PC-3 (cell line): ENCODE measurements around the gene UBR2. TPM values are rescaled to one million over a fixed set of nuclear protein-coding genes. Genes with fewer than 3 reads are reported as not detected.

Source experiments
- ATAC-seq: fragments of 200-7000 bp; cut with Tn5 transposase; 2 replicates; pipeline ENCODE4 v1.9.1; 2020; ENCODE audit warnings: mild to moderate bottlenecking, moderate library complexity
- BruUV-seq: library from RNA; stranded (reverse); fragments of 400-500 nt; replicated peaks from 2 replicates; lab custom pipeline; 2021; lab: Mats Ljungman, UMichigan
- CTCF ChIA-PET: fragments of 300-600 bp; sonication (Branson Sonifier 250); formaldehyde crosslinking; loops from one replicate; lab custom pipeline; 2022; ENCODE audit warnings: antibody characterized with exemption; lab: Charles Lee
- POLR2A ChIA-PET: fragments of 300-600 bp; sonication (Branson Sonifier 250); formaldehyde crosslinking; loops from one replicate; lab custom pipeline; 2022; ENCODE audit warnings: antibody characterized with exemption; ENCODE audit not compliant: unreplicated experiment; lab: Charles Lee
- DNase-seq: peaks from one replicate; pipeline ENCODE4 v3.0.0-alpha.2; 2015
- H2AFZ ChIP-seq: fragments of 300-600 bp; sonication (generic); 2 replicates; pipeline ENCODE4 v1.6.0; 2016; ENCODE audit warnings: antibody characterized with exemption, low read length
- H3F3A ChIP-seq: fragments of 300-600 bp; sonication (generic); one replicate; pipeline ENCODE4 v1.6.0; 2017; ENCODE audit warnings: antibody characterized with exemption, low read length, control low read depth, mild to moderate bottlenecking; ENCODE audit not compliant: unreplicated experiment
- H3K27ac ChIP-seq: fragments of 300-600 bp; sonication (generic); 2 replicates; pipeline ENCODE4 v1.5.1; 2016; ENCODE audit warnings: mild to moderate bottlenecking, low read length
- H3K27me3 ChIP-seq: fragments of 300-600 bp; sonication (generic); 2 replicates; pipeline ENCODE4 v1.6.1; 2016; ENCODE audit warnings: low read length, mixed read lengths
- H3K36me3 ChIP-seq: fragments of 300-600 bp; sonication (generic); 2 replicates; pipeline ENCODE4 v1.6.1; 2016; ENCODE audit warnings: low read depth, mixed run types, low read length, mixed read lengths
- H3K4me1 ChIP-seq: fragments of 300-600 bp; sonication (generic); 2 replicates; pipeline ENCODE4 v1.5.1; 2016; ENCODE audit warnings: low read length; ENCODE audit not compliant: insufficient read depth
- H3K4me2 ChIP-seq: fragments of 300-600 bp; sonication (generic); 2 replicates; pipeline ENCODE4 v1.6.0; 2016; ENCODE audit warnings: low read length
- H3K4me3 ChIP-seq: fragments of 300-600 bp; sonication (generic); 2 replicates; pipeline ENCODE4 v1.5.1; 2016; ENCODE audit warnings: mild to moderate bottlenecking, low read length, mixed read lengths
- H3K79me2 ChIP-seq: fragments of 300-600 bp; sonication (generic); 2 replicates; pipeline ENCODE4 v1.6.1; 2017; ENCODE audit warnings: low read length, mixed read lengths
- H3K9ac ChIP-seq: fragments of 300-600 bp; sonication (generic); 2 replicates; pipeline ENCODE4 v1.6.0; 2016; ENCODE audit warnings: mild to moderate bottlenecking, low read length
- H3K9me2 ChIP-seq: fragments of 300-600 bp; sonication (generic); replicated peaks from 2 replicates; pipeline ENCODE4 v1.6.1; 2016; ENCODE audit warnings: mixed run types, low read length, mixed read lengths
- H3K9me3 ChIP-seq: fragments of 300-600 bp; sonication (generic); 2 replicates; pipeline ENCODE4 v1.6.1; 2016; ENCODE audit warnings: low read length, mixed read lengths
- H4K20me1 ChIP-seq: fragments of 300-600 bp; sonication (generic); 2 replicates; pipeline ENCODE4 v1.6.1; 2016; ENCODE audit warnings: low read length, mixed read lengths
- EZH2 ChIP-seq: fragments of 300-600 bp; sonication (generic); IDR thresholded peaks from one replicate; pipeline ENCODE4 v1.6.1; 2017; ENCODE audit warnings: antibody characterized with exemption, mild to moderate bottlenecking, low read length; ENCODE audit not compliant: unreplicated experiment
- EZH2phosphoT487 ChIP-seq: fragments of 300-600 bp; sonication (generic); IDR thresholded peaks from 2 replicates; pipeline ENCODE4 v1.6.1; 2018; ENCODE audit warnings: mild to moderate bottlenecking, antibody characterized with exemption, low read length, borderline replicate concordance
- intact Hi-C: fragments of 100-400 bp; cut with micrococcal nuclease; formaldehyde crosslinking; loops from 2 replicates; pipeline ENCODE4 v1.9.0; 2023
- total RNA-seq: library from RNA; depleted of rRNA; stranded (reverse); fragments of >200 nt; gene quantifications from 2 replicates; pipeline ENCODE4 v1.2.3, GENCODE V29; 2014
- TF ChIP-seq, protein P1 (sequence below): fragments of 300-600 bp; sonication (generic); conservative IDR thresholded peaks from 2 replicates; pipeline ENCODE4 v1.5.1; 2017; ENCODE audit warnings: antibody characterized with exemption, low read depth, mild to moderate bottlenecking, low read length

The UBR2 gene
- total RNA-seq, 1 experiment from 2014 or later, result 19.6 TPM

DNA sequence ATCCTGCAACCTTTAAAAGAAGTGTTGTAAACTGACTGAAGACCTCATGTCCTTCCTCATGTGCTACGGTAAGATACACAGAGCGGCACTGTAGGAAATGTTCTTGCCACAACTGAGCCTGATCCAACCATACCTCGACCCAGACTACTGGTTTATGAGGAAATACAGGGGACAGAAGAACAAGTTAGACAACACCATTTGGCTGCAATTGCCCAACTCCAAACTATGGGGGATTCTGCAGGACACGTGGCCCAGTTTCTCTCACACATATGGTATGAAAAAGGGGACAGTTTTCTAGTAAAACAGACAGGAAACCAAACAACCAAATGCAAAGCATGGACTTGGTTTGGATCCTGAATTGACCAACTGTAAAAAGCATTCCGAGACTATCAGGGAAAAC lies 148.1 kb downstream of the UBR2 start:
- CTCF ChIA-PET, result no interaction called here
- TF ChIP-seq EZH2phosphoT487 (no peak), EZH2 (no peak)
- TF ChIP-seq, protein P1, sequence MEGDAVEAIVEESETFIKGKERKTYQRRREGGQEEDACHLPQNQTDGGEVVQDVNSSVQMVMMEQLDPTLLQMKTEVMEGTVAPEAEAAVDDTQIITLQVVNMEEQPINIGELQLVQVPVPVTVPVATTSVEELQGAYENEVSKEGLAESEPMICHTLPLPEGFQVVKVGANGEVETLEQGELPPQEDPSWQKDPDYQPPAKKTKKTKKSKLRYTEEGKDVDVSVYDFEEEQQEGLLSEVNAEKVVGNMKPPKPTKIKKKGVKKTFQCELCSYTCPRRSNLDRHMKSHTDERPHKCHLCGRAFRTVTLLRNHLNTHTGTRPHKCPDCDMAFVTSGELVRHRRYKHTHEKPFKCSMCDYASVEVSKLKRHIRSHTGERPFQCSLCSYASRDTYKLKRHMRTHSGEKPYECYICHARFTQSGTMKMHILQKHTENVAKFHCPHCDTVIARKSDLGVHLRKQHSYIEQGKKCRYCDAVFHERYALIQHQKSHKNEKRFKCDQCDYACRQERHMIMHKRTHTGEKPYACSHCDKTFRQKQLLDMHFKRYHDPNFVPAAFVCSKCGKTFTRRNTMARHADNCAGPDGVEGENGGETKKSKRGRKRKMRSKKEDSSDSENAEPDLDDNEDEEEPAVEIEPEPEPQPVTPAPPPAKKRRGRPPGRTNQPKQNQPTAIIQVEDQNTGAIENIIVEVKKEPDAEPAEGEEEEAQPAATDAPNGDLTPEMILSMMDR, result no peak
- H3K27ac ChIP-seq, result no peak overlapping the region
- no peaks in the 10 kb centered on the region for H3K36me3 ChIP-seq
- BruUV-seq, result no TSS peak
- H3K9me3 ChIP-seq, result no peaks in the 10 kb centered on the region
- no peaks in the 10 kb centered on the region for H3K79me2 ChIP-seq
- no peaks in the 10 kb centered on the region for H3K27me3 ChIP-seq
- no peaks in the 10 kb centered on the region for H3K9me2 ChIP-seq
- intact Hi-C loops, result no loop called here
- POLR2A ChIA-PET, result no interaction called here
- no peak for DNase-seq
- no peak overlapping the region for H3K9ac ChIP-seq
- ATAC-seq, result no peak
- no peak overlapping the region for H2AFZ ChIP-seq
- H4K20me1 ChIP-seq, result no peaks in the 10 kb centered on the region
- no peak overlapping the region for H3K4me2 ChIP-seq
- H3K4me3 ChIP-seq, result no peak overlapping the region
- no peaks in the 10 kb centered on the region for H3K4me1 ChIP-seq
- no peaks in the 10 kb centered on the region for H3F3A ChIP-seq

DNA sequence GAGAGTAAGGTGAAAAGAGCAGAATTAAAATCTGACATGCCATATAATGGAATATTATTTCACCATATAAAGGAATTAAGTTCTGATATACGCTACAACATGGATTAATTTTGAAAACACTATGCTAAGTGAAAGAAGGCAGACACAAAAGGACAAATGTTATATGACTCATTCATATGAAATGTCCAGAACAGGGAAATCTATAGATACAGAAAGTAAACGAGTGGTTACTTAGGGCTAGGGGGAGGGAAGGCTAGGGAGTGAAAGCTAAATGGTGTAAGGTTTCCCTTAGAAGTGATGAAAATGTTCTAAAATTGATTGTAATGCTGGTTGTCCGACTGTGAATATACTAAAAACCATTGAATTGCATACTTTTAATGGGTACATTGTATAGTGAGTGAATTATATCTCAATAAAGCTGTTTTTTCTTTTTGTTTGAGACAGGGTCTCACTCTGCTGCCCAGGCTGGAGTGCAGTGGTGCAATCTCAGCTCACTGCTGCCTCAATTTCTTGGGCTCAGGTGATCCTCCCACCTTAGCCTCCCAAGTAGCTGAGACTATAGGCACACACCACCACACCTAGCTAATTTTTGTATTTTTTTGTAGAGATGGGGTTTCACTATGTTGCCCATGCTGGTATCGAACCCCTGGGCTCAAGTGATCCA lies 150.4 kb downstream of the UBR2 start:
- no peaks in the 10 kb centered on the region for H3F3A ChIP-seq
- no TSS peak for BruUV-seq
- intact Hi-C loops, result no loop called here
- H3K27ac ChIP-seq, result no peak overlapping the region
- H3K36me3 ChIP-seq, result no peaks in the 10 kb centered on the region
- H2AFZ ChIP-seq, result no peak overlapping the region
- no peaks in the 10 kb centered on the region for H3K9me3 ChIP-seq
- DNase-seq (peak; percentile 36), ATAC-seq (peak; percentile 50; the same call in 1 of the 2 replicates)
- no peak overlapping the region for H3K9ac ChIP-seq
- ChIA-PET CTCF (no interaction called here), POLR2A (interaction anchor here (0.6 kb wide), 1 partner anchor 33 kb away, joined by 3 read pairs; no protein-coding TSS in a partner anchor)
- TF ChIP-seq EZH2phosphoT487 (no peak), EZH2 (no peak)
- TF ChIP-seq, protein P1, result no peak
- H3K4me3 ChIP-seq, result no peak overlapping the region
- H3K79me2 ChIP-seq, result no peaks in the 10 kb centered on the region
- H4K20me1 ChIP-seq, result no peaks in the 10 kb centered on the region
- H3K4me2 ChIP-seq, result no peak overlapping the region
- no peaks in the 10 kb centered on the region for H3K27me3 ChIP-seq
- no peaks in the 10 kb centered on the region for H3K9me2 ChIP-seq
- H3K4me1 ChIP-seq, result no peaks in the 10 kb centered on the region

DNA sequence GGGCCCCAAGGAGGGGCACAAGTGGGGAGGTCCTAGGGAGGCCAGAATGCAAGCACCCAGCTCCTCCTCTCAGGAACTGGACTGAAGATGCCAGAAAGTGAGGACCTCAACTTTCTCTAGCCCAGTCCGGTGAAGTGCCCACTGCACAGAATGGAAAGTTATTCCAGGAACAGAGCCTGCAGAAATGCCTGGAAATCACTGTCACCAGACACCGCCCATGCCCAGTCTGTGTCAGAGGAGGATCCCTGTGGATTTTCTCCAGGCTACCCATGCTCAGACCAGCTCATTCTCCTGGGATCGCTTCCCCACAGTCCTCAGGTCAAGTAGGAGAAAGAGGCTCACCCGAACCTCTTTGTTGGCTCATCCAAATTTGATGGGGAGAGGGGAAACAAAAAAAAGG lies 152.0 kb downstream of the UBR2 start:
- peaks cover 5% of the 10 kb centered on the region; the same call in 1 of the 2 replicates for H3K4me1 ChIP-seq
- H3K9me2 ChIP-seq, result no peaks in the 10 kb centered on the region
- H3K4me2 ChIP-seq, result no peak overlapping the region
- intact Hi-C loops, result no loop called here
- H4K20me1 ChIP-seq, result no peaks in the 10 kb centered on the region
- DNase-seq (no peak), ATAC-seq (no peak; the same call in 1 of the 2 replicates)
- H3F3A ChIP-seq, result no peaks in the 10 kb centered on the region
- no peaks in the 10 kb centered on the region for H3K9me3 ChIP-seq
- no TSS peak for BruUV-seq
- no peak overlapping the region for H3K9ac ChIP-seq
- ChIA-PET CTCF (no interaction called here), POLR2A (no interaction called here)
- no peak overlapping the region for H2AFZ ChIP-seq
- TF ChIP-seq EZH2phosphoT487 (no peak), EZH2 (no peak)
- TF ChIP-seq, protein P1, result no peak
- H3K4me3 ChIP-seq, result no peak overlapping the region
- H3K36me3 ChIP-seq, result no peaks in the 10 kb centered on the region
- no peaks in the 10 kb centered on the region for H3K79me2 ChIP-seq
- H3K27ac ChIP-seq, result no peak overlapping the region
- H3K27me3 ChIP-seq, result no peaks in the 10 kb centered on the region
